GM12875 (cell line): ENCODE results near the gene ZNF827.

Experiments
- H3K4me3 ChIP-seq: one replicate; pipeline ENCODE4 v1.5.1; 2011; ENCODE audit warnings: low read depth, low read length, control low read depth
- TF ChIP-seq, protein P1 (sequence below): IDR thresholded peaks from 2 replicates; pipeline ENCODE4 v1.5.1; 2011; ENCODE audit warnings: low read depth, mild to moderate bottlenecking, control low read depth, inconsistent platforms, low read length, moderate library complexity, borderline replicate concordance; ENCODE audit not compliant: insufficient read depth

Gene ZNF827

DNA sequence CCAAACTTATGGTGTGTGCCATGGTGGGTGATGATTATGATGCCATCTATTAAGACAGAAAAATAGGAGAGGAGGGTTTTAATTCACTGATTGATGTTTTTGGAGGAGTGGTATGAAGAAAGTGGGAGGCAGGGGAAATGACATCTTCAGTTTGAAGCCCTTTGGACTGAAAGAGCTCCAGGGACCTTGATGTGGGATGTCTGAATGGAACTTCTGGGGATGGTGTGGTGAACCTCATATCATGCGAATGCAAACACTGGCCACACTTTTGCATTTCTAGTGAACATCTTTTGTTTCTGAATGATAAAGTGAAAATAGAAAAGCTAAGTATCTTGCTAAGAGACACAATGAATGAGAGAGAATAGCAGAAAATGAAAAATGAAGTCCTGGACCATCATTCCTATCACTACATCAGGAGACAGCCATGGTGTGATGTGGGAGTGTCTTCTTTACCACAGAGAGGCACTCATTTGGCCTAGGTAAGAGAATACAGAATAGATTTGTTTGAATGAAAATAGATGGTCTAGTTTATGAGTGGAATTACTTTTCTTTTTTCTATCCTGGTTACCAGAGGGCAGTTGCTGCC lies 123.5 kb downstream of the ZNF827 start:
- TF ChIP-seq, protein P1, sequence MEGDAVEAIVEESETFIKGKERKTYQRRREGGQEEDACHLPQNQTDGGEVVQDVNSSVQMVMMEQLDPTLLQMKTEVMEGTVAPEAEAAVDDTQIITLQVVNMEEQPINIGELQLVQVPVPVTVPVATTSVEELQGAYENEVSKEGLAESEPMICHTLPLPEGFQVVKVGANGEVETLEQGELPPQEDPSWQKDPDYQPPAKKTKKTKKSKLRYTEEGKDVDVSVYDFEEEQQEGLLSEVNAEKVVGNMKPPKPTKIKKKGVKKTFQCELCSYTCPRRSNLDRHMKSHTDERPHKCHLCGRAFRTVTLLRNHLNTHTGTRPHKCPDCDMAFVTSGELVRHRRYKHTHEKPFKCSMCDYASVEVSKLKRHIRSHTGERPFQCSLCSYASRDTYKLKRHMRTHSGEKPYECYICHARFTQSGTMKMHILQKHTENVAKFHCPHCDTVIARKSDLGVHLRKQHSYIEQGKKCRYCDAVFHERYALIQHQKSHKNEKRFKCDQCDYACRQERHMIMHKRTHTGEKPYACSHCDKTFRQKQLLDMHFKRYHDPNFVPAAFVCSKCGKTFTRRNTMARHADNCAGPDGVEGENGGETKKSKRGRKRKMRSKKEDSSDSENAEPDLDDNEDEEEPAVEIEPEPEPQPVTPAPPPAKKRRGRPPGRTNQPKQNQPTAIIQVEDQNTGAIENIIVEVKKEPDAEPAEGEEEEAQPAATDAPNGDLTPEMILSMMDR = no peak

DNA sequence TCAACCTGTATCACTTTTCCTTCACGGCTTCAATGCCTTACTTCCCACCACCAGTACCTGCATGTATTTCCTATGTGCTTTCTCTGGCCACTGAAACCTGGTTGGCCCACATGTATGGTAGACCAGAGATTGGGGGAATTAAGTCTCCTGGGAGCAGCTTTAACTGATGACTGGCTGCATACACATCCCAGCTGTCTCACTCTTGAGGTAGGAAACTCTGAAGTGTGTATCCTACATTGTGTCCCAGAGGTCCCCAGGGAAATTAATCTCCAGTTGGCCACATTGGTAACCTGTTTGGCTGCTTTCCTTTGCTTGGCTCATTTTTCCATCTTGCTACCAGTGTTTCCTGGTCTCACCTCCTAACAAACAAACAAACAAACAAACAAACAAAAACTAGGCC lies 124.4 kb downstream of the ZNF827 start:
- H3K4me3 ChIP-seq = no peak overlapping the region
- TF ChIP-seq, protein P1 = no peak

More for the DNA sequence above, 123.5 kb downstream of the ZNF827 start:
- no peak overlapping the region for H3K4me3 ChIP-seq

DNA sequence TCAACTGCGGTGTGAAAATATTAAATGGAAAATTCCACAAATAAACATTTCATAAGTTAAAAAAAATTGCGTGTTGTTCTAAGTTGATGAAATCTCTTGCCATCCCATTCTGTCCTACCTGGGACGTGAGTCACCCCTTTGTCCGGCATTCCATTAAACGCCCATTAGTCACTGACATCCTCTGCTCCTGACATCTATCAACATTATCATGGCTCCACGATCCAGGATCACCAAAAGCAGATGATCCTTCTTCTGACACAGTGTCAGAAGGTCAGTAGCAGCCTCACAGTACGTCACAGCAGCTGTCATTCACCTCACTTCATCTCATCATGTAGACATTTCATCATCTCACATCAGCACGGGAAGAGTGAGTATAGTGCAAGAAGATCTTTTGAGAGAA lies 125.7 kb downstream of the ZNF827 start:
- TF ChIP-seq, protein P1 = no peak
- no peak overlapping the region for H3K4me3 ChIP-seq

DNA sequence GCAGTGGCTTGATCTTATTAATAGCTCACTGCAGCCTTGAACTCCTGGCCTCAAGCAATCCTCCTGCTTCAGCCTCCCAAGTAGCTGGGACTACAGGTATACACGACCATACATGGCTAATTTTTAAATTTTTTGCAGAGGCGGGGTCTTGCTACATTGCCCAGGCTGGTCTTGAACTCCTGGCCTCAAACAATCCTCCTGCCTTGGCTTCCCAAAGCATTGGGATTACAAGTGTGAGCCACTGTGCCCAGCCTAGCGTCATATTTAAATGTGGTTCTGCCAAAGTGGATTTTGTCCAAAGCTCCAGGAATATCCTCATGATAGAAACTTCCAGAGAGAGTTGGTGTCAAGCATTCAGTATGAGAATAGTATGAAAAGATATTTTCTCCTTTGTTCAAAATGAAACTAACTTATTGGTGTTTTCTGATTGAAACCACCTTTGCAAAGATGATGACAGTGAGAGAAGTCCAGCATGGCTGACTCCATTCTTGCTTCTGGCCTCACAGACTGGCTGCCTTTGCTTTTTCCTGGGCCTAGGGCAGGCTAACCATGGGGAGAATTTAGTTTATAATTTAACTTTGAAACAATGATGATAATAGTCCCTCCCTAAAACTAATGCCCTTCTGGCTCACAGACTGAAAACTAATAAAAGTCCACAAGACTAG lies 129.6 kb downstream of the ZNF827 start:
- no peak overlapping the region for H3K4me3 ChIP-seq

DNA sequence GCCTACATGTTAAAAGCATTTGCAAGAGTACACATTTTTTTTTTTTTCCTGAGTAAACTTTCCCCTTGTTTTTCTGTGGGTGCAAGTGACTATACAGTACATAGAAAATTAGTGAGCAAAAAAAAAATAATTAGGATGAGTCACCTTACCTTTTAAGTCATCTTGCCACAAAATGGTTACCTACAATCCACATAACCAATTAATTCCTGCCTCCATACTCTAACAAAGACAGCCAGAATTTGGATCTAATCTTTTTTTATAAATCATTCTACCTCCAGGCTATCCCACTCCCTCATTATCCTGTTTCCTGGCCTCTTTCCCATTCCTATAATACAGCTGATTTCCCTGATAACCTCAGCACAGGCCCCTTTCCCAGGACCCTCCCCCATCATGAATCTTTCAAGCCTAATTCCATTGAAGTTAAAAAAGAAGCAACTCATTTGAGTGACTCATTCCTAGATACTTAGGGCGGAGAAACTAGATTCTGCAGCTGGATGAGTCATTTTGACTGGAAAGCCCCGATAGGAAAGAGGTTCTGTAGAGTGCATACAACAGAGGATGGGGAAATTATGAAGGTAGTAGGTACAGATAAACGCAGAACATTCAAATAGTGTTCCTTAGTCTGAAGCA lies 130.5 kb downstream of the ZNF827 start:
- TF ChIP-seq, protein P1 = no peak
- H3K4me3 ChIP-seq = no peak overlapping the region

More for the DNA sequence above, 129.6 kb downstream of the ZNF827 start:
- TF ChIP-seq, protein P1 = no peak

DNA sequence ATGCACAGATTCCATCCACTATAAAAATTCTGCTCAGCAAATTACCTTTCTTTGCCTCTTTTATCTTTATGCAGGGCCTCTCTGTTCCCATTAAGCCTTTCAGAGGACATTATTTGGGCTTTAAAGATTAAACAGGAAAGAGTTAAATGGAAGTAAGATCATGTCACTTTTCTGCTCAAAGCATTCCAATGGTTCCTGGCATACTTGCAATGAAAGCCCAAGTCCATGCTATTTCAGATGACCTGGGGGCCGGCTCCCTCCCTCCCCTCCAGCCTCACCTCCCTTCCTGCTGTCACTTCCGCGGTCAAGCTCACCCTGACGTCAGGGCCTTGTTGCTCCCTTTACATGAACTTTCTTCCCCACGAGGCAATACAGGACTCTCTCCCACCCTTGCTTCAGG lies 133.1 kb downstream of the ZNF827 start:
- TF ChIP-seq, protein P1 = no peak
- no peak overlapping the region for H3K4me3 ChIP-seq

DNA sequence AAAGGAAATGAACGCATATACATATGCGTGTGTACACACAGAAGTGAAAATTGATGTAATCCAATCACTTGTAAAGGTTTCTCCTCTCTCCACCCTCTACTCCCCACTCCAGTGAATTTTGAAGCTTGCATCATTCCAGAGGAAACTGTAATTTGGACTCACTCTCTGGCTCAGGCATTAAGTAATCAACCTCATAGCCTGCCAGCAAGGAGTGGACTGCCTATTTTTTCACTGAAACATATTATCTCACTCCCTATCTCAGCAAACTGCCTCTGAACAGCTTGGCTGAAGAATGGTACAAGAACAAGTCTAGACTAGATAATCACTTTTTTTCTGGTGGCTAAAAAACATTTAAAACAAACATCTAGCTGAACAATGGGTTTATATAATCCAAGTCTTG lies 134.5 kb downstream of the ZNF827 start:
- TF ChIP-seq, protein P1 = no peak
- H3K4me3 ChIP-seq = no peak overlapping the region
